DOHH2 (cell line): ENCODE results near the gene KCNIP3.
"Not testable (repeated sequence)": the region's sequence is repeated elsewhere in the genome, so short reads cannot be mapped to it uniquely, and the experiment has no call there.

Experiments used
- EZH2phosphoT487 ChIP-seq: fragments of 200-600 bp; sonication (generic); IDR thresholded peaks from 2 replicates; pipeline ENCODE4 v1.6.1; 2017; ENCODE audit warnings: borderline replicate concordance, mild to moderate bottlenecking, antibody characterized with exemption, low read length, moderate library complexity, mixed read lengths
- TF ChIP-seq, protein P1 (sequence below): fragments of 200-600 bp; sonication (generic); IDR thresholded peaks from one replicate; pipeline ENCODE4 v1.5.1; 2014; ENCODE audit warnings: antibody characterized with exemption, mild to moderate bottlenecking, low read depth, low read length; ENCODE audit not compliant: poor library complexity, severe bottlenecking

DNA sequence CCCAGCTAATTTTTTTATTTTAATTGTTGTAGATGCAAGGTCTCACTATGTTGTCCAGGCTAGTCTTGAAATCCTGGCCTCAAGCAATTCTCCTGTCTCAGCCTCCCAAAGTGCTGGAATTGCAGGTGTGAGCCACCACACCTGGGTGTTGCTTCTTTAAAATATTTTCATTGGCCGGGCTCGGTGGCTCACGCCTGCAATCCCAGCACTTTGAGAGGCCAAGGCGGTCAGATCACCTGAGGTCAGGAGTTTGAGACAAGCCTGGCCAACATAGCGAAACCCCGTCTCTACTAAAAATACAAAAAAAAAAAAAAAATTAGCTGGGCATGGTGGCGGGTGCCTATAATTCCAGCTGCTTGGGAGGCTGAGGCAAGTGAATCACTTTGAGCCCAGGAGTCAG is 81.1 kb downstream of the KCNIP3 start:
- TF ChIP-seq, protein P1, sequence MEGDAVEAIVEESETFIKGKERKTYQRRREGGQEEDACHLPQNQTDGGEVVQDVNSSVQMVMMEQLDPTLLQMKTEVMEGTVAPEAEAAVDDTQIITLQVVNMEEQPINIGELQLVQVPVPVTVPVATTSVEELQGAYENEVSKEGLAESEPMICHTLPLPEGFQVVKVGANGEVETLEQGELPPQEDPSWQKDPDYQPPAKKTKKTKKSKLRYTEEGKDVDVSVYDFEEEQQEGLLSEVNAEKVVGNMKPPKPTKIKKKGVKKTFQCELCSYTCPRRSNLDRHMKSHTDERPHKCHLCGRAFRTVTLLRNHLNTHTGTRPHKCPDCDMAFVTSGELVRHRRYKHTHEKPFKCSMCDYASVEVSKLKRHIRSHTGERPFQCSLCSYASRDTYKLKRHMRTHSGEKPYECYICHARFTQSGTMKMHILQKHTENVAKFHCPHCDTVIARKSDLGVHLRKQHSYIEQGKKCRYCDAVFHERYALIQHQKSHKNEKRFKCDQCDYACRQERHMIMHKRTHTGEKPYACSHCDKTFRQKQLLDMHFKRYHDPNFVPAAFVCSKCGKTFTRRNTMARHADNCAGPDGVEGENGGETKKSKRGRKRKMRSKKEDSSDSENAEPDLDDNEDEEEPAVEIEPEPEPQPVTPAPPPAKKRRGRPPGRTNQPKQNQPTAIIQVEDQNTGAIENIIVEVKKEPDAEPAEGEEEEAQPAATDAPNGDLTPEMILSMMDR = not testable (repeated sequence)
- not testable (repeated sequence) for TF ChIP-seq EZH2phosphoT487
